UCSD-AML1 (cell line): ENCODE data around the gene FCMR.

ENCODE experiments used
- DNase-seq: peaks from one replicate; lab custom pipeline; 2025; ENCODE audit not compliant: unreplicated experiment; lab: John Stamatoyannopoulos, UW

FCMR gene

GRCh38 chr1:206921772-206922265 is at the start of gene FCMR:
Gene FCMR (minus strand): TSS chr1:206921941. CDS start chr1:206921854, 87 bp downstream.
- peak; percentile 42 for DNase-seq

GRCh38 chr1:206971029-206971655 is 49.4 kb upstream of the FCMR start:
- DNase-seq = no peak

GRCh38 chr1:206970446-206970845 is 48.7 kb upstream of the FCMR start, which contains the start of gene FCAMR:
Gene FCAMR (minus strand): TSS chr1:206970460. CDS start chr1:206970125, 335 bp downstream.
- no peak for DNase-seq

GRCh38 chr1:206969090-206969489 is 47.3 kb upstream of the FCMR start:
- DNase-seq = no peak

- no peak for DNase-seq
Observed at GRCh38 chr1:206967096-206967849, 45.5 kb upstream of the FCMR start.

- DNase-seq = no peak
Observed at GRCh38 chr1:206965781-206966180, 44.0 kb upstream of the FCMR start.

GRCh38 chr1:206963740-206964139 is 42.0 kb upstream of the FCMR start:
- no peak for DNase-seq

- DNase-seq = no peak
Observed at GRCh38 chr1:206963119-206963712, 41.5 kb upstream of the FCMR start.

GRCh38 chr1:206962272-206962671 is 40.5 kb upstream of the FCMR start:
- DNase-seq = peak; percentile 55

- DNase-seq = no peak
Observed at GRCh38 chr1:206961668-206962067, 39.9 kb upstream of the FCMR start.

GRCh38 chr1:206960676-206961386 is 39.1 kb upstream of the FCMR start:
- no peak for DNase-seq

GRCh38 chr1:206958144-206958543 is 36.4 kb upstream of the FCMR start:
- no peak for DNase-seq

- no peak for DNase-seq
Observed at GRCh38 chr1:206957639-206958038, 35.9 kb upstream of the FCMR start.

- no peak for DNase-seq
Observed at GRCh38 chr1:206955476-206956451, 34.0 kb upstream of the FCMR start.

- no peak for DNase-seq
Observed at GRCh38 chr1:206954459-206955342, 33.0 kb upstream of the FCMR start.

GRCh38 chr1:206953626-206954025 is 31.9 kb upstream of the FCMR start:
- DNase-seq = no peak

GRCh38 chr1:206953126-206953525 is 31.4 kb upstream of the FCMR start:
- no peak for DNase-seq

- DNase-seq = peak; percentile 43
Observed at GRCh38 chr1:206952171-206952570, 30.4 kb upstream of the FCMR start.
